HG03469 (cell line): ENCODE data around the gene SULT4A1.

Experiments
- ATAC-seq: cut with Tn5 transposase; IDR thresholded peaks from one replicate; pipeline ENCODE4 v1.9.1; 2021; ENCODE audit warnings: mild to moderate bottlenecking, moderate library complexity, moderate number of reproducible peaks; ENCODE audit not compliant: unreplicated experiment

SULT4A1 gene

GRCh38 chr22:43828998-43829782 lies 33.1 kb downstream of the SULT4A1 start:
- no peak for ATAC-seq

GRCh38 chr22:43828725-43828997 lies 33.7 kb downstream of the SULT4A1 start:
- ATAC-seq: no peak

- no peak for ATAC-seq
Observed at GRCh38 chr22:43827926-43828724, 34.2 kb downstream of the SULT4A1 start.

GRCh38 chr22:43827003-43827735 lies 35.1 kb downstream of the SULT4A1 start:
- no peak for ATAC-seq

GRCh38 chr22:43826142-43827002 lies 35.9 kb downstream of the SULT4A1 start:
- ATAC-seq: no peak

GRCh38 chr22:43825651-43826050 lies 36.7 kb downstream of the SULT4A1 start:
- no peak for ATAC-seq

- no peak for ATAC-seq
Observed at GRCh38 chr22:43824724-43825420, 37.4 kb downstream of the SULT4A1 start.

- ATAC-seq: no peak
Observed at GRCh38 chr22:43823911-43824665, 38.2 kb downstream of the SULT4A1 start.

GRCh38 chr22:43823353-43823908 lies 38.9 kb downstream of the SULT4A1 start:
- ATAC-seq: no peak

- no peak for ATAC-seq
Observed at GRCh38 chr22:43821606-43822425, 40.5 kb downstream of the SULT4A1 start.

- no peak for ATAC-seq
Observed at GRCh38 chr22:43820651-43821305, 41.5 kb downstream of the SULT4A1 start.

- ATAC-seq: no peak
Observed at GRCh38 chr22:43819931-43820640, 42.2 kb downstream of the SULT4A1 start.

- no peak for ATAC-seq
Observed at GRCh38 chr22:43819421-43819921, 42.8 kb downstream of the SULT4A1 start.

GRCh38 chr22:43818981-43819380 lies 43.3 kb downstream of the SULT4A1 start:
- no peak for ATAC-seq

GRCh38 chr22:43817402-43817801 lies 44.9 kb downstream of the SULT4A1 start:
- no peak for ATAC-seq

GRCh38 chr22:43814264-43814663 lies 48.0 kb downstream of the SULT4A1 start:
- no peak for ATAC-seq

GRCh38 chr22:43812890-43813289 lies 49.4 kb downstream of the SULT4A1 start:
- ATAC-seq: no peak
